ENCODE results near the gene ZNF652. TPM values are rescaled to one million over a fixed set of nuclear protein-coding genes. Genes with fewer than 3 reads are reported as not detected.

The ZNF652 gene
- total RNA-seq, 2 donors from 2014 or later, result 24.6 to 25.4 TPM

- no peaks in the 10 kb centered on the region for H3K36me3 ChIP-seq
- no peak for TF ChIP-seq CTCF (IDR thresholded peaks at IDR 0.05)
- H3K27ac ChIP-seq, result no peak overlapping the region
- no peak overlapping the region for H3K4me3 ChIP-seq
- no peaks in the 10 kb centered on the region for H3K4me1 ChIP-seq
- no peaks in the 10 kb centered on the region for H3K27me3 ChIP-seq
- DNase-seq (ENCODE audit: low spot score), result no peak
- no peaks in the 10 kb centered on the region for H3K9me3 ChIP-seq
Observed at GRCh38 chr17:49375544-49375943, 13.5 kb upstream of the ZNF652 start.

GRCh38 chr17:49373115-49373514 is 11.1 kb upstream of the ZNF652 start:
- H3K27me3 ChIP-seq, result no peaks in the 10 kb centered on the region
- no peak for TF ChIP-seq CTCF (IDR thresholded peaks at IDR 0.05)
- H3K9me3 ChIP-seq, result no peaks in the 10 kb centered on the region
- no peak for DNase-seq (ENCODE audit: low spot score)
- H3K27ac ChIP-seq, result no peak overlapping the region
- no peak overlapping the region for H3K4me3 ChIP-seq
- H3K4me1 ChIP-seq, result no peaks in the 10 kb centered on the region
- H3K36me3 ChIP-seq, result no peaks in the 10 kb centered on the region

DNA sequence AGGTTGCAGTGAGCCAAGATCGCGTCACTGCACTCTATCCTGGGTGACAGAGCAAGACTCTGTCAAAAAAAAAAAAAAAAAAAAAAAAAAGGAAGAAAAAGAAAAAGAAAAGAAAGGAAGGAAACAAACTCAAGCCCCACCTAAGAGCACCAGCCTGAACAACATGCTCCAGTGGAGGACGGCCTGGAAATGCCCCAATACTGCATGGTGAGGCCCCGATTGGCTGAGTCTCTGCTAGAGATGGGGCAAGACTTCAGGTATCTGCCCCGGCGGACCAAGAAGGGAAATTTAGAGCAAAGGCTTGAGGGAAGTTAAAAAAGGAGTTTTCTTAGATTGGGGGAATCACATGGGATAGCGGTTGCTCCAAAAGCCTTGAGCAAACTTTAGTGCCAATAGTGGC is 10.4 kb upstream of the ZNF652 start:
- Histone ChIP-seq H3K27ac (no peak overlapping the region), H3K36me3 (no peaks in the 10 kb centered on the region), H3K27me3 (no peaks in the 10 kb centered on the region), H3K4me3 (no peak overlapping the region), H3K9me3 (no peaks in the 10 kb centered on the region), H3K4me1 (no peaks in the 10 kb centered on the region)
- no peak for TF ChIP-seq CTCF (IDR thresholded peaks at IDR 0.05)
- no peak for DNase-seq (ENCODE audit: low spot score)

DNA sequence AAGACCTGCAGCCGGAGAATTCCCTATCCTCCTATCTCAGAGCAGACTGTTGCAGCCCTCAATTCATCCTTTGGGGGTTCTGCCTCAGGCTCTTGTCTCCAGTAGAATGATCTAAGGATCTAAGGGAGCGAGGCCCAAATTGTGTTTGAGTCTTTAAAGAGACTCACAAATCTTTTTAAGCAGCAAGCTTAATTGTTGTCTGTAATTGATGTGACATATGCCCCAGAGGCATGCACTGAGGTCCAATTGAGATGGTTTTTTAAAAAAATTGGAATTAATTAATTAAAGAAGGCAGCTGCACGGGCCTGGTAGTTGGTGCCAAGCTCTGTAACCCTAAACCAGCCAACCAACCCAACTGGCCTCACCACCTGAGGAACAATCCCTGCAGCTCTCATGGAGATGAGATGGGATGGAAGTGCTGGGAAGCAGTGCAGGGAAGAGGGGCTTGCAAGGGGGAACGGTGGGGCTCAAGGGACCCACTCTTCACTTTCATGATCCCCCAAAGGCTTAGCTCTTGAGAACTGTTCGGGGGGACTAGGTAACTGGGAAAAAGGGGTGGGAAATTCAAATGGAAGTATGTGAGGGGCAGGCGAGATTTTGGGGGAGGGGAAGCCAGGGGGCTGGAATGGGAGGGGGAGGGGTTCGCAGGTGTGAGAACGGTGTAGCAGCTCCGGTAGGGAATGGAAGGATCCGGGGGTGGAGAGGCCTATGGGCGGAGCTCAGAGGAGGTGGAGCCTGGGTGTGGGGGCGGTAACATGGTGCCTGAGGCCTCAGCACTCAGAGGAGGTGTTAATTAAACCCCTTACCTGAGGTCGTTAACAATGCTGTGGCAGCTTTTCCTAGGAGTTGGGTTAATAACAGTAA is 9.2 kb upstream of the ZNF652 start:
- H3K4me3 ChIP-seq, result no peak overlapping the region
- H3K36me3 ChIP-seq, result no peaks in the 10 kb centered on the region
- no peak overlapping the region for H3K27ac ChIP-seq
- no peaks in the 10 kb centered on the region for H3K4me1 ChIP-seq
- TF ChIP-seq CTCF (IDR thresholded peaks at IDR 0.05), result no peak
- DNase-seq (ENCODE audit: low spot score), result no peak
- H3K27me3 ChIP-seq, result no peaks in the 10 kb centered on the region
- no peaks in the 10 kb centered on the region for H3K9me3 ChIP-seq

DNA sequence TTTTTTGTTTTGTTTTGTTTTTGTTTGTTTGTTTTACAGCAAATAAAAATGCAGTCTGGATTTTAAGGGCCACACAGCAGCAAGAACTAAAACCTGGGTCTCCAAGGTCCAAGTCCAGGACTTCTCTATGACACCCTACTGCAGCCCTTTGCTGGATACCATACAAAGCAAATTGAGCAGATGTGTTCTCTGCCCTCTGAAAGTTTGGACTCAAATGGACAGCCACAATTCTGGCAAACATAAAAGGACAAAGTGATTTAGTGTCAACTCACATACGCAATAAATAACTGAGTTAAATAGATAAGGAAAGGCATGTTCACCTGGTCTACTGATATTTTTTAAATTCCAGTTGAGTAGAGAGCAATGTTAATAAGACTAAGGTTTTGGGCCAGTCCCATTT is 7.7 kb upstream of the ZNF652 start:
- no peak overlapping the region for H3K27ac ChIP-seq

More for the DNA sequence above, 7.7 kb upstream of the ZNF652 start:
- no peaks in the 10 kb centered on the region for H3K4me1 ChIP-seq
- H3K9me3 ChIP-seq, result no peaks in the 10 kb centered on the region
- H3K4me3 ChIP-seq, result no peak overlapping the region
- no peaks in the 10 kb centered on the region for H3K27me3 ChIP-seq
- no peak for TF ChIP-seq CTCF (IDR thresholded peaks at IDR 0.05)
- no peak for DNase-seq (ENCODE audit: low spot score)
- H3K36me3 ChIP-seq, result no peaks in the 10 kb centered on the region

All from right atrium auricular region (tissue), 2 donors.